IPS-18c (cell line): ENCODE measurements around the gene DYNLT5.
A peak's percentile ranks its signal among the peaks of the same experiment; 100 is the strongest.

Experiments
- H3K4me3 ChIP-seq: 2 replicates; pipeline ENCODE4 v1.7.0; 2013; ENCODE audit warnings: low read depth, mild to moderate bottlenecking, low read length, moderate library complexity; ENCODE audit not compliant: insufficient read depth
- H3K9me3 ChIP-seq: one replicate; pipeline ENCODE4 v1.6.1; 2013; ENCODE audit warnings: mild to moderate bottlenecking, low read length, moderate library complexity; ENCODE audit not compliant: control insufficient read depth, insufficient read depth

Gene DYNLT5

GRCh38 chr1:66737836-66738235, 14.4 kb upstream of the DYNLT5 start:
- Histone ChIP-seq H3K9me3 (no peaks in the 10 kb centered on the region), H3K4me3 (no peak overlapping the region)

GRCh38 chr1:66739401-66740157, 12.7 kb upstream of the DYNLT5 start:
- Histone ChIP-seq H3K4me3 (no peak overlapping the region), H3K9me3 (no peaks in the 10 kb centered on the region)

- no peak overlapping the region for H3K4me3 ChIP-seq
- no peaks in the 10 kb centered on the region for H3K9me3 ChIP-seq
Measured at GRCh38 chr1:66745451-66745850, 6.8 kb upstream of the DYNLT5 start.

- Histone ChIP-seq H3K9me3 (no peaks in the 10 kb centered on the region), H3K4me3 (no peak overlapping the region)
Measured at GRCh38 chr1:66747501-66747900, 4.8 kb upstream of the DYNLT5 start.

- H3K4me3 ChIP-seq = no peak overlapping the region
Measured at GRCh38 chr1:66750577-66750976, 1.7 kb upstream of the DYNLT5 start.

GRCh38 chr1:66751160-66751559, 1.1 kb upstream of the DYNLT5 start:
- Histone ChIP-seq H3K9me3 (no peaks in the 10 kb centered on the region), H3K4me3 (no peak overlapping the region)

More at GRCh38 chr1:66750577-66750976, 1.7 kb upstream of the DYNLT5 start:
- no peaks in the 10 kb centered on the region for H3K9me3 ChIP-seq

- no peaks in the 10 kb centered on the region for H3K9me3 ChIP-seq
- H3K4me3 ChIP-seq = peak overlapping the region; percentile 57; the same call in 1 of the 2 replicates
Measured at GRCh38 chr1:66752671-66753371, 562 bp downstream of the DYNLT5 start.

GRCh38 chr1:66757722-66758240, 5.5 kb downstream of the DYNLT5 start:
- Histone ChIP-seq H3K4me3 (no peak overlapping the region), H3K9me3 (no peaks in the 10 kb centered on the region)

- Histone ChIP-seq H3K4me3 (no peak overlapping the region), H3K9me3 (no peaks in the 10 kb centered on the region)
Measured at GRCh38 chr1:66758241-66758755, 6.0 kb downstream of the DYNLT5 start.

GRCh38 chr1:66760506-66760905, 8.2 kb downstream of the DYNLT5 start:
- H3K4me3 ChIP-seq = no peak overlapping the region
- no peaks in the 10 kb centered on the region for H3K9me3 ChIP-seq

- H3K9me3 ChIP-seq = no peaks in the 10 kb centered on the region
- no peak overlapping the region for H3K4me3 ChIP-seq
Measured at GRCh38 chr1:66761221-66761620, 9.0 kb downstream of the DYNLT5 start.

GRCh38 chr1:66764994-66765578, 12.8 kb downstream of the DYNLT5 start:
- H3K4me3 ChIP-seq = no peak overlapping the region
- no peaks in the 10 kb centered on the region for H3K9me3 ChIP-seq

GRCh38 chr1:66767626-66768025, 15.4 kb downstream of the DYNLT5 start:
- Histone ChIP-seq H3K4me3 (no peak overlapping the region), H3K9me3 (no peaks in the 10 kb centered on the region)

GRCh38 chr1:66768965-66769364, 16.7 kb downstream of the DYNLT5 start:
- Histone ChIP-seq H3K4me3 (no peak overlapping the region), H3K9me3 (no peaks in the 10 kb centered on the region)

- Histone ChIP-seq H3K4me3 (no peak overlapping the region), H3K9me3 (no peaks in the 10 kb centered on the region)
Measured at GRCh38 chr1:66769512-66770229, 17.4 kb downstream of the DYNLT5 start.

- Histone ChIP-seq H3K4me3 (no peak overlapping the region), H3K9me3 (no peaks in the 10 kb centered on the region)
Measured at GRCh38 chr1:66770240-66770639, 18.0 kb downstream of the DYNLT5 start.

- Histone ChIP-seq H3K4me3 (no peak overlapping the region), H3K9me3 (no peaks in the 10 kb centered on the region)
Measured at GRCh38 chr1:66770694-66771093, 18.4 kb downstream of the DYNLT5 start.
